Midbrain (tissue), 1 donor: Measurements from ENCODE around the gene LNX1.
"Not testable (repeated sequence)": the region's sequence is repeated elsewhere in the genome, so short reads cannot be mapped to it uniquely, and the experiment has no call there.

Source experiments
- DNase-seq: peaks from one replicate; lab custom pipeline; 2025; lab: John Stamatoyannopoulos, UW

The LNX1 gene

DNA sequence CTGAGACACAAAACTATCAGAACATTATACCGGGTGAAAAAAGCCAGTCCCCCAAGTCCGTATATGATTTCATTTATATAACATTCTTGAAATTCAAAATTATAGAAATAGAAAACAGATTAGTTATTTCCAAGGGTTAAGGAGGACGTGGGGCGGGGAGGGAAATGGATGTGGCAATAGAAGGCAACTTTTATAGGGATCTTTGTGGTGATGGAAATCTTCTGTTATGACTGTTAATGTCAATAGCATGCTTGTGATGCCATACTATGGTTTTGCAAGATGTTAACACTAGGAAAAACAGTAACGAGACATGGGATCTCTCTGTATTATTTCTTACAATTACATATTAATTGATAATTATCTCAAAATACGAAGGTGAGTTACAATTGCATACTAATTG lies 96.4 kb downstream of the LNX1 start:
- no peak for DNase-seq

DNA sequence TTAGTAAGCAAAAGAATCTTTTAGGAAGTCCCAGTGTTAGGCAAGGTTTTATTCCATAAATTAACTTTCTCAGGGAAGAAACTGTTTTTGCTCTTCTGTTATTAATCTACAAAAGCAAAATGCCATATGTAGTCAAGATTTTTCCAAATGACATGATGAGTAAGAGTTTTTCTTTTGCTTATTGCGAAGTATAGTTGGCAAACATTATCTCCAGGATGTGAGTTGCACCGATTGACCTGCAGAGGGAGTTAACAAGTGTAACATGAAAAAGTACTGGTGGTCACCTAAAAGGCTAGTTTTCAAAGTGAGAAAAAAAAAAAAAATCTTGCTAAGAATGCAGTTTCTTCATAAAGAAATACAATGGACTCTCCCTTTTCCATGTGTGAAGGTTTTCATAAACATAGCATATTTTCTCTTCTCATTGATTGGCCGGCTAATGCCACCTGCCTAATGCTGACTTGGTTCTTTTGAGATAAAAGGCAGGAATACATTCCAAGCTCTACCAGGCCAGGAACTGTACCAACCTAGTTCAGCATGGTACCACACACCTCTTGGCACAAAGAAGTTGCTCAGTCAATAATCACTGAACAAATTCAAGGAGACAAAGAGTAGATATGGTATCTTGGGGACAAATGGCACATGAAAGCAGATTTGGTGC lies 100.2 kb downstream of the LNX1 start:
- no peak for DNase-seq

GRCh38 chr4:53490161-53490956 lies 100.9 kb downstream of the LNX1 start:
- no peak for DNase-seq

- DNase-seq = no peak
These were observed 101.9 kb downstream of the LNX1 start for GRCh38 chr4:53489279-53489889.

- no peak for DNase-seq
These were observed 103.5 kb downstream of the LNX1 start for GRCh38 chr4:53487766-53488165.

- DNase-seq = no peak
These were observed 105.6 kb downstream of the LNX1 start for GRCh38 chr4:53485658-53486040.

DNA sequence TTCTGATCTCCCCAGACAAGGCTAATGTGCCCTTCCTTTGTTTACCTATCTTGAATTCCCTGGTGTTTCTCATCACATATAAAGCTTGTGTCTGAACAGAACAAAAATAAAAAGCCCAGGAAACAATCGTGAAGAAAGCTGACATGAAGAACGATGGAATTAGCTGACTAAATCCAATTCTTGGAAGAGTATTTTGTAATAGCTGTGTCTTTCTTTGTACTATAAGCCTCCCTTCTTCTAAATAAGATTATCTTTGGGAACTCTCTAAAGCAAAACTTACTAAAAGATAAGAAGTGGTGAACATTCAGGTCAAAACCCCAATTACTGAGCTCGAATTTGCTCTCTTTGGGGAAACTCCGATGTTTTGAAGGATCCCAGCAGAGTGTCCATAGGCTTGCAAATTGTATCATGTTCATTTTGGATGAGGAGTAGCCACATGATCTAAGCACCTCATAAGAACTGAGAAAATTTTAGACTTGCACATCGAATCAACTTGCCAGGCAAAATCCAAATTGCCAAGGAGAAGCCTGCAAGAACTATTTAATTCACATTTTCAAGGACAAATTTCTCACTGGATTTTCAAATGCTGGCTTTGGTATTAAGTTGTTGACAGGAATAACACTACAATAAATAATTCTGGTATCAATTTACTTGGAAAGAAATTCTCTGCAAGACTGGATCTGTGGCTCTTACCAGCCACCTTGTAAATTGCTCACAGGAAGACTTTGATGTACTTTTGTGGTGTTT lies 106.2 kb downstream of the LNX1 start:
- no peak for DNase-seq

- no peak for DNase-seq
These were observed 108.0 kb downstream of the LNX1 start for GRCh38 chr4:53483250-53483649.

DNA sequence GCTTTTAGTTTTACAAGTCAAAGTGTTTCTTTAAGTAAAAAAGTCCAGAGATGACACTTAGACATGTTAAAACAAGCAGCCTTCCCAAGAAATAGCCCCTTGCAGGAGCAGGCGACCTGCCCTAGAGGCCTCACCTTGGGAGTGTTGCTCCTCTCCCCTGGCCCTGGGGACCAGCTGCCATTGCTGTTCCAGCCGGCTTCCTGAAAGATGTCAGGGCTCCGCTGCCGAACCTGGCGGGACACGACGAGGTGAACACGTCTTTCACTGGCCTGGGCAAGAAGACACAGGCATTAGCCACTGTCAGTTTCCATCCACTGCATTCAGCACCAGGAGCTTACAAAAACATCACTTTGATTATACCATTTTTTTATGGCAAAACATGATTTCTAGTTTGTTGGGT lies 109.7 kb downstream of the LNX1 start:
- no peak for DNase-seq

- no peak for DNase-seq
These were observed 110.4 kb downstream of the LNX1 start for GRCh38 chr4:53480909-53481308.

GRCh38 chr4:53479736-53480525 lies 111.4 kb downstream of the LNX1 start:
- no peak for DNase-seq

DNA sequence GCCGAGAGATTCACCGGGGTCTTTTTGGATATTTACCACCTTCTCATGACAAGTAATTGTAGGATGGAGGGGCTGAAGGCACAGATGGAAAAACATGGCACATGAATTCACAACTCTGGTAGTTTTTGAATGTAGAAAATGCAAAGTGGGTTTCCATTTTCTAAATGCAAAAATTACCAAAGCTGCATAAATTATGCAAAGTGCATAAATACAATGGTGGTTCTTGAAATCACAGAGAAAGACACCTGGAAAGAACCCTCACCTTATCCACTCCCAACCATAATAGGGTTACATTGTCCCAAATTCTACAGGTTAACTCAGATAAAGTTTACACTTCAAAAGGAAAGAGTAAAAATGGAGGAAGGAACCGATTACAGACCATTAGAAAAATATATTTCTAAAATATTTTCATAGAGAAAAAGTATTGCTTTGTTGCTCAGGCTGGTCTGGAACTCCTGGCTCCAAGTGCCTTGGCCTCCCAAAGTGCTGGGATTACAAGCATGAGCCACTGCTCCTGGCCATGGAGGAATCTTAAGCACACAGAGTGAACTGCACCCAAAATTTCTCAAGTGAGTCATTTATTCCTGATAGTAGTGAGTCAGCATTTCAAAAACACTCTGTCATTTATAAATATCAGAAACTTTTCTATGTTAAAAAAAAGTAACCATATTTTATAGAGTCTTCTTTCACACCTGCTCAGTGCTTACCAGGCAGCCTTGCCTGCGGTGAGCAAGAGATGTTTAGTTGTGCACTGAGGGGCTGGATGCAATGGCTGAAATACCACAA lies 112.4 kb downstream of the LNX1 start:
- DNase-seq = no peak

- DNase-seq = no peak
These were observed 113.7 kb downstream of the LNX1 start for GRCh38 chr4:53477636-53478035.

DNA sequence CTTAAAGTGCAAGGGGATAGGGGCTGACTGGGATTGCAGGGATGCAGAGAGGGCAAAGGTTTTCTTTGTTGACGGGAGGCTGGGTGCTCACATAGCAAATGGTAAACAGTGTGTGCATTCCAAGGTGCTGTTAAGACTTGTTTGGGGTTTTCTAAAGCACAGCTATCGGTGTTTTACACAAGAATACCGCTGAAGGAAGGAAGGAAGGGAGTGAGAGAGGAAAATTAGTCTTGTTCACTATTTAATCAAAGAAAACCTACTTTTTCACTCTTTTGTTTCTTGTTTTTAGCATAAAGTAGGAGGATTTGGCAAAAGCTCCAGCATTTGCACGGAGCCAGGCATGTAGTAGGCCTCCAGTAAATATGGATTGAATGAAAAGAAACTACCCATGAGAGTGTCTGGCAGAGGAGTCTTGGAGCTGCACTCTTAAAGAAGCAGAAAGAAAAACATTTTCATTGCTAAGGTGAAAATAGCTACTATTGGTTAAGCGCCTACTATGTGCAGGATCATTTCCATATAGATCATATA lies 114.2 kb downstream of the LNX1 start:
- DNase-seq = no peak

- no peak for DNase-seq
These were observed 114.9 kb downstream of the LNX1 start for GRCh38 chr4:53476232-53477037.

- DNase-seq = not testable (repeated sequence)
These were observed 124.7 kb downstream of the LNX1 start for GRCh38 chr4:53466576-53466975.

DNA sequence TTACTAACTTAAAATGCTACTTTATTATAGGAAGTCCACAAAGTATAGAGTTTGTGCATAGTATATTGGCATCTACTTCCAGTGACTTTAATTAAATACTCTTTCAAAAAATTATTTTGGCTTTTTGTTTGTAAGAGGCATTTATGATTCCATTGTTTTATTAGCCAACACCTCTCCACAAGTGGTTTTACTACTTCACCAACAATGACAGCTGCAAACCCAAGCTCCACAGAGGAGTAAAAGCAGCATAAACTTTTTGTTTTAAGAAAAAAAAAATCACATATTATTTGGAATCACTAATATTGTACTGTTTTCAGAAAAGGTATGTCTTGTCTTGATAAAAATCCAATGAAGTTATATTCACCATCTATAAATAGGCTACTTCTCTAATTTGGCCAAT lies 125.4 kb downstream of the LNX1 start:
- no peak for DNase-seq

- DNase-seq = no peak
These were observed 126.0 kb downstream of the LNX1 start for GRCh38 chr4:53465281-53465680.

DNA sequence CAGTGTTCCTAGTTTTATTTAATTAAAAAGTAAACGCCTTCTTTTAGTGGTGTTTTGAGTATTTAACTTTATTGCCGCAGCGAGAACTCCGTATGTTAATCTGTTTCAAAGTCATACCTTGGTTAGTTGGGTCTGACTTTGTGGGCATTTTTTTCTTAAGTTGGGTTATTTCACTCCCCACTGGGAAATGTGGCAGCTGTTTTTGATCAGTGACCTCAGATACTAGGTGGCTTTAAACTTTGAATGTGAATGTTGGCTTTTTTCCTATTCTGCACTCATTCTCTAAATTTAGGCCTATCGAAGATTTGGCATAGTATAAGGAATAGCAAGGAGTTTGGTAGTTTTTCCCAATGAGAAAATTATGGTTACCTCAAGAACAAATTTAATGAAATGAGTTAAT lies 127.9 kb downstream of the LNX1 start:
- no peak for DNase-seq

GRCh38 chr4:53461244-53461643 lies 130.0 kb downstream of the LNX1 start:
- DNase-seq = no peak
